HS-5 (cell line): Measurements from ENCODE around the gene SGPP1.
"Not testable (repeated sequence)": the region's sequence is repeated elsewhere in the genome, so short reads cannot be mapped to it uniquely, and the experiment has no call there.

Experiments used
- DNase-seq: peaks from one replicate; pipeline ENCODE4 v3.0.0-alpha.2; 2012; ENCODE audit warnings: low read depth

Gene SGPP1

GRCh38 chr14:63638493-63638892, 89.4 kb downstream of the SGPP1 start:
- DNase-seq = no peak

GRCh38 chr14:63636094-63636635, 91.7 kb downstream of the SGPP1 start:
- DNase-seq = not testable (repeated sequence)
